Memory B cell (primary cell): ENCODE data around the gene FAM209A.
"Not testable (repeated sequence)": the region's sequence is repeated elsewhere in the genome, so short reads cannot be mapped to it uniquely, and the experiment has no call there.

Source experiments
- ATAC-seq: fragments of 150-1000 bp; cut with Tn5 transposase; 2 replicates; pipeline ENCODE4 v1.10.0; 2021; ENCODE audit warnings: low read depth, mild to moderate bottlenecking, moderate library complexity
- DNase-seq, 2 donors: peaks; one replicate each; pipeline ENCODE4 v3.0.0; 2022; ENCODE audit warnings: low spot score in 2 of 2
- H3K27ac Mint-ChIP-seq: one replicate; pipeline ENCODE4 v1.8.0; 2022; ENCODE audit warnings: mild to moderate bottlenecking, moderate library complexity, mixed read lengths
- H3K27me3 Mint-ChIP-seq: one replicate; pipeline ENCODE4 v1.8.0; 2022; ENCODE audit warnings: mixed read lengths
- H3K36me3 Mint-ChIP-seq: one replicate; pipeline ENCODE4 v1.8.0; 2022; ENCODE audit warnings: mild to moderate bottlenecking, mixed read lengths
- H3K4me1 Mint-ChIP-seq: one replicate; pipeline ENCODE4 v1.8.0; 2022; ENCODE audit warnings: mixed read lengths
- H3K4me3 Mint-ChIP-seq: one replicate; pipeline ENCODE4 v1.8.0; 2022; ENCODE audit warnings: mild to moderate bottlenecking, moderate library complexity, mixed read lengths
- H3K9me3 Mint-ChIP-seq: one replicate; pipeline ENCODE4 v1.8.0; 2022; ENCODE audit warnings: mixed read lengths

The FAM209A gene

GRCh38 chr20:56518721-56519398, 5.7 kb upstream of the FAM209A start:
- Mint-ChIP-seq H3K27me3 (no peaks in the 10 kb centered on the region), H3K36me3 (peaks cover 63% of the 10 kb centered on the region), H3K9me3 (peaks cover 9% of the 10 kb centered on the region), H3K4me3 (no peak overlapping the region), H3K27ac (no peak overlapping the region), H3K4me1 (no peaks in the 10 kb centered on the region)
- DNase-seq (no peak), ATAC-seq (no peak)

GRCh38 chr20:56519551-56519950, 5.0 kb upstream of the FAM209A start:
- no peak overlapping the region for H3K4me3 Mint-ChIP-seq
- no peak overlapping the region for H3K27ac Mint-ChIP-seq
- H3K36me3 Mint-ChIP-seq: peaks cover 60% of the 10 kb centered on the region
- no peaks in the 10 kb centered on the region for H3K4me1 Mint-ChIP-seq
- no peaks in the 10 kb centered on the region for H3K27me3 Mint-ChIP-seq
- no peak for ATAC-seq
- DNase-seq: no peak
- peaks cover 13% of the 10 kb centered on the region for H3K9me3 Mint-ChIP-seq

GRCh38 chr20:56520180-56520579, 4.4 kb upstream of the FAM209A start:
- H3K27ac Mint-ChIP-seq: no peak overlapping the region
- peaks cover 56% of the 10 kb centered on the region for H3K36me3 Mint-ChIP-seq
- DNase-seq: no peak
- no peaks in the 10 kb centered on the region for H3K27me3 Mint-ChIP-seq
- peaks cover 13% of the 10 kb centered on the region for H3K9me3 Mint-ChIP-seq
- no peak for ATAC-seq
- H3K4me3 Mint-ChIP-seq: no peak overlapping the region
- H3K4me1 Mint-ChIP-seq: no peaks in the 10 kb centered on the region

GRCh38 chr20:56520746-56521354, 3.7 kb upstream of the FAM209A start:
- not testable (repeated sequence) for ATAC-seq, H3K27me3 Mint-ChIP-seq, DNase-seq, H3K27ac Mint-ChIP-seq, H3K4me3 Mint-ChIP-seq, H3K4me1 Mint-ChIP-seq
- peaks cover 50% of the 10 kb centered on the region for H3K36me3 Mint-ChIP-seq
- H3K9me3 Mint-ChIP-seq: peaks cover 13% of the 10 kb centered on the region

GRCh38 chr20:56522311-56522710, 2.2 kb upstream of the FAM209A start:
- Mint-ChIP-seq H3K36me3 (peaks cover 40% of the 10 kb centered on the region), H3K27ac (no peak overlapping the region), H3K4me3 (no peak overlapping the region), H3K9me3 (peaks cover 13% of the 10 kb centered on the region), H3K27me3 (no peaks in the 10 kb centered on the region), H3K4me1 (no peaks in the 10 kb centered on the region)
- ATAC-seq: no peak
- DNase-seq: no peak

GRCh38 chr20:56527521-56527920, 3.0 kb downstream of the FAM209A start:
- Mint-ChIP-seq H3K36me3 (peaks cover 2% of the 10 kb centered on the region), H3K4me3 (no peak overlapping the region), H3K4me1 (no peaks in the 10 kb centered on the region), H3K27ac (no peak overlapping the region), H3K9me3 (peaks cover 6% of the 10 kb centered on the region), H3K27me3 (no peaks in the 10 kb centered on the region)
- ATAC-seq (no peak), DNase-seq (no peak)

GRCh38 chr20:56532946-56533345, 8.4 kb downstream of the FAM209A start, which contains the start of gene FAM209B:
Gene FAM209B (plus strand): TSS chr20:56533246. CDS start chr20:56533342, 96 bp downstream.
- not testable (repeated sequence) for DNase-seq, H3K27me3 Mint-ChIP-seq, ATAC-seq, H3K27ac Mint-ChIP-seq, H3K4me3 Mint-ChIP-seq, H3K9me3 Mint-ChIP-seq, H3K4me1 Mint-ChIP-seq
- H3K36me3 Mint-ChIP-seq: peaks cover 14% of the 10 kb centered on the region

GRCh38 chr20:56537997-56538396, 13.5 kb downstream of the FAM209A start:
- peaks cover 10% of the 10 kb centered on the region for H3K36me3 Mint-ChIP-seq
- no peak for ATAC-seq

GRCh38 chr20:56540415-56540814, 15.9 kb downstream of the FAM209A start:
- no peak overlapping the region for H3K27ac Mint-ChIP-seq
- H3K4me3 Mint-ChIP-seq: no peak overlapping the region
- DNase-seq (no peak), ATAC-seq (no peak)
- H3K4me1 Mint-ChIP-seq: no peaks in the 10 kb centered on the region
- H3K36me3 Mint-ChIP-seq: peaks cover 7% of the 10 kb centered on the region
- H3K9me3 Mint-ChIP-seq: no peaks in the 10 kb centered on the region
- H3K27me3 Mint-ChIP-seq: no peaks in the 10 kb centered on the region

More at GRCh38 chr20:56537997-56538396, 13.5 kb downstream of the FAM209A start:
- no peak overlapping the region for H3K27ac Mint-ChIP-seq
- no peak overlapping the region for H3K4me3 Mint-ChIP-seq
- no peaks in the 10 kb centered on the region for H3K4me1 Mint-ChIP-seq
- no peaks in the 10 kb centered on the region for H3K9me3 Mint-ChIP-seq
- DNase-seq: no peak
- no peaks in the 10 kb centered on the region for H3K27me3 Mint-ChIP-seq

- no peak overlapping the region for H3K27ac Mint-ChIP-seq
- H3K9me3 Mint-ChIP-seq: no peaks in the 10 kb centered on the region
- H3K27me3 Mint-ChIP-seq: no peaks in the 10 kb centered on the region
- DNase-seq (no peak), ATAC-seq (no peak)
- H3K36me3 Mint-ChIP-seq: peaks cover 2% of the 10 kb centered on the region
- no peaks in the 10 kb centered on the region for H3K4me1 Mint-ChIP-seq
- no peak overlapping the region for H3K4me3 Mint-ChIP-seq
Observed at GRCh38 chr20:56542489-56543030, 18.0 kb downstream of the FAM209A start.

- Mint-ChIP-seq H3K27me3 (peaks cover 6% of the 10 kb centered on the region), H3K9me3 (no peaks in the 10 kb centered on the region), H3K4me1 (peaks cover 9% of the 10 kb centered on the region), H3K36me3 (no peaks in the 10 kb centered on the region), H3K4me3 (no peak overlapping the region), H3K27ac (no peak overlapping the region)
- DNase-seq (no peak), ATAC-seq (no peak)
Observed at GRCh38 chr20:56551571-56551970, 27.0 kb downstream of the FAM209A start.

- Mint-ChIP-seq H3K36me3 (no peaks in the 10 kb centered on the region), H3K9me3 (no peaks in the 10 kb centered on the region), H3K27ac (no peak overlapping the region), H3K4me3 (no peak overlapping the region), H3K27me3 (peaks cover 6% of the 10 kb centered on the region), H3K4me1 (peaks cover 9% of the 10 kb centered on the region)
- DNase-seq (no peak), ATAC-seq (no peak)
Observed at GRCh38 chr20:56552911-56553629, 28.5 kb downstream of the FAM209A start.

GRCh38 chr20:56554869-56555268, 30.3 kb downstream of the FAM209A start:
- H3K27ac Mint-ChIP-seq: peak overlapping the region; percentile 75
- DNase-seq (no peak), ATAC-seq (peak; percentile 55)
- H3K9me3 Mint-ChIP-seq: no peaks in the 10 kb centered on the region
- no peak overlapping the region for H3K4me3 Mint-ChIP-seq
- H3K4me1 Mint-ChIP-seq: peaks cover 9% of the 10 kb centered on the region
- H3K36me3 Mint-ChIP-seq: no peaks in the 10 kb centered on the region
- H3K27me3 Mint-ChIP-seq: peaks cover 3% of the 10 kb centered on the region

- Mint-ChIP-seq H3K27ac (no peak overlapping the region), H3K4me1 (peaks cover 6% of the 10 kb centered on the region), H3K4me3 (no peak overlapping the region), H3K9me3 (no peaks in the 10 kb centered on the region), H3K36me3 (no peaks in the 10 kb centered on the region), H3K27me3 (no peaks in the 10 kb centered on the region)
- ATAC-seq (no peak), DNase-seq (no peak)
Observed at GRCh38 chr20:56558968-56559367, 34.4 kb downstream of the FAM209A start.
